KMS-11 (cell line): Measurements from ENCODE around the gene IFIH1.

Experiments
- H2AFZ ChIP-seq: fragments of 200-600 bp; sonication (generic); 2 replicates; pipeline ENCODE4 v1.6.1; 2016; ENCODE audit warnings: antibody characterized with exemption, mixed run types, low read depth
- H3K27ac ChIP-seq: fragments of 200-600 bp; sonication (generic); 2 replicates; pipeline ENCODE4 v1.6.1; 2016; ENCODE audit warnings: mild to moderate bottlenecking, mixed run types
- H3K27me3 ChIP-seq: fragments of 200-600 bp; sonication (generic); 2 replicates; pipeline ENCODE4 v1.6.1; 2017; ENCODE audit warnings: mild to moderate bottlenecking, low read depth, mixed run types, moderate library complexity; ENCODE audit not compliant: insufficient read depth
- H3K36me3 ChIP-seq: fragments of 200-600 bp; sonication (generic); 2 replicates; pipeline ENCODE4 v1.6.1; 2017; ENCODE audit warnings: mild to moderate bottlenecking, mixed run types; ENCODE audit not compliant: insufficient read depth
- H3K4me1 ChIP-seq: fragments of 200-600 bp; sonication (generic); 2 replicates; pipeline ENCODE4 v1.6.1; 2016; ENCODE audit warnings: mild to moderate bottlenecking, low read depth, mixed run types; ENCODE audit not compliant: poor library complexity, severe bottlenecking
- H3K4me2 ChIP-seq: fragments of 200-600 bp; sonication (generic); 2 replicates; pipeline ENCODE4 v1.7.0; 2016; ENCODE audit warnings: mild to moderate bottlenecking, mixed run types
- H3K4me3 ChIP-seq: fragments of 200-600 bp; sonication (generic); IDR thresholded peaks from 2 replicates; pipeline ENCODE4 v1.6.1; 2017; ENCODE audit warnings: low read depth, low read length, mixed read lengths; ENCODE audit not compliant: insufficient read depth
- H3K79me2 ChIP-seq: fragments of 200-600 bp; sonication (generic); 2 replicates; pipeline ENCODE4 v1.6.1; 2016; ENCODE audit warnings: low read depth, mixed run types; ENCODE audit not compliant: insufficient read depth
- H3K9ac ChIP-seq: fragments of 200-600 bp; sonication (generic); 2 replicates; pipeline ENCODE4 v1.6.1; 2016; ENCODE audit warnings: mild to moderate bottlenecking, mixed run types
- H4K20me1 ChIP-seq: fragments of 200-600 bp; sonication (generic); 2 replicates; pipeline ENCODE4 v1.6.1; 2016; ENCODE audit warnings: mild to moderate bottlenecking, mixed run types; ENCODE audit not compliant: insufficient read depth
- CTCF ChIP-seq: fragments of 200-600 bp; sonication (generic); conservative IDR thresholded peaks from 2 replicates; pipeline ENCODE4 v1.6.1; 2017; ENCODE audit warnings: low read depth, mild to moderate bottlenecking, antibody characterized with exemption, low read length, moderate library complexity, mixed read lengths

Gene IFIH1

DNA sequence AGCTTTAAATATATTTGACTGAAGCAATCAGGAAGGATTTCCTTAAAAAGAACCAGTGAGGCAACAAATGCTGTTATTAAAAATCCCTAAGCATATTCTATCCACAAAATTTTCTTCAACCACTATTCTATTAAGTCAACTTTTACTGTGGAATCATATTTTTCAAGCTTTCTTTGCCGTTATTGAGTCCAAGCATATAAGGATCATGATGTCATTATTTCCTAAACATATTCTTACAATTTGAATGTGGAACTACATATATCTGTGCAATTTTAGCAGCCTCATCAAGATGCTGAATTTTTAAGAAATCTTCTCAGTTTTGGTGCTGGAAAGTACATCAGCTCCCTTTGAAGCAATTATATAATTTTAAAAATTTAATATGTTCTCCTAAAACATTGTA lies 5.6 kb downstream of the IFIH1 start:
- Histone ChIP-seq H3K36me3 (no peaks in the 10 kb centered on the region), H3K79me2 (peaks cover 37% of the 10 kb centered on the region; the same call in 1 of the 2 replicates), H3K4me1 (peaks cover 32% of the 10 kb centered on the region), H3K27me3 (no peaks in the 10 kb centered on the region), H3K4me2 (no peak overlapping the region), H2AFZ (no peak overlapping the region), H3K27ac (no peak overlapping the region), H3K9ac (no peak overlapping the region), H3K4me3 (no peak overlapping the region), H4K20me1 (no peaks in the 10 kb centered on the region)
- no peak for TF ChIP-seq CTCF

DNA sequence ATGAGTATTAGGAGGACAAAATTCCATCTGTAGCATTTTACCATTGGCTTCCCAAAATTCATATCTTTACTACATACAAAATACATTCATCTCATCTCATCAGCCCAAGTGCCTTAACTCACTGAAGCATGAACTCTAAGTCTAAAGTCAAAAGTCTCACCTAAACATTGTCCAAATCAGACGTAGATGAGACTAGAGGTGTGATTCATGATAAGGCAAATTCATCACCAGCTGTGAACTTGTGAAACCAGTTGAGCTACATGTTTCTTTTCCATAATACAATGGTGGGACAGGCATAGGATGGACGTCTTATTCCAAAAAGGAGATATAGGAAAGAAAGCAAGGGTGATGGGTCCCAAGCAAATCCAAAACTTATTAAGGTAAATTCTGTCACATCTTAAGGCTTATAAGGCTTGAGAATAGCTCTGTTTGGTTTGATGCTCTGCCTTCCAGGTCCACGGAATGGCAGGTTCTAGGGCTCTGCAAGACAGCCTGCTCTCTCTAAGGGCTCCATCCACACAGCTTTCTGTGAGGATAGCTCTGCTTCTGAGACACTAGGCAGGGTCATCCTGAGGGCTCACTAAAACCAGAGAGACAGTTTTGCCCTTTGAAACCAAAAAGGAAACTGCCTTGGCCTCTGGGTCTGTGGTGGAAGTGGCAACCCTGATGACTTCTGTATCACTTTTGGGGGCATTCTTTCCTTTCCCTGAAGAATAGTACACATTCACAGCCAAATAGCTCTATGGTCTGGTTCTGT lies 9.6 kb downstream of the IFIH1 start:
- H3K79me2 ChIP-seq = peaks cover 6% of the 10 kb centered on the region; the same call in 1 of the 2 replicates
- no peak overlapping the region for H3K4me3 ChIP-seq
- no peak overlapping the region for H3K4me2 ChIP-seq
- no peaks in the 10 kb centered on the region for H4K20me1 ChIP-seq
- no peak overlapping the region for H3K9ac ChIP-seq
- no peak overlapping the region for H3K27ac ChIP-seq
- H2AFZ ChIP-seq = no peak overlapping the region
- TF ChIP-seq CTCF = no peak
- H3K27me3 ChIP-seq = no peaks in the 10 kb centered on the region
- H3K36me3 ChIP-seq = no peaks in the 10 kb centered on the region
- H3K4me1 ChIP-seq = peaks cover 12% of the 10 kb centered on the region

- H3K4me1 ChIP-seq = peaks cover 2% of the 10 kb centered on the region
- no peak overlapping the region for H3K4me2 ChIP-seq
- no peak overlapping the region for H3K4me3 ChIP-seq
- no peaks in the 10 kb centered on the region for H3K36me3 ChIP-seq
- no peaks in the 10 kb centered on the region for H3K79me2 ChIP-seq
- no peak for TF ChIP-seq CTCF
- no peaks in the 10 kb centered on the region for H3K27me3 ChIP-seq
- no peaks in the 10 kb centered on the region for H4K20me1 ChIP-seq
- no peak overlapping the region for H2AFZ ChIP-seq
- H3K27ac ChIP-seq = no peak overlapping the region
- no peak overlapping the region for H3K9ac ChIP-seq
These were observed 12.6 kb downstream of the IFIH1 start for GRCh38 chr2:162305901-162306300.

- no peaks in the 10 kb centered on the region for H3K27me3 ChIP-seq
- no peak overlapping the region for H2AFZ ChIP-seq
- H3K36me3 ChIP-seq = no peaks in the 10 kb centered on the region
- no peak for TF ChIP-seq CTCF
- H3K4me2 ChIP-seq = no peak overlapping the region
- H3K4me1 ChIP-seq = peaks cover 3% of the 10 kb centered on the region
- H3K27ac ChIP-seq = no peak overlapping the region
- no peaks in the 10 kb centered on the region for H3K79me2 ChIP-seq
- H3K9ac ChIP-seq = no peak overlapping the region
- H4K20me1 ChIP-seq = no peaks in the 10 kb centered on the region
- no peak overlapping the region for H3K4me3 ChIP-seq
These were observed 16.6 kb downstream of the IFIH1 start for GRCh38 chr2:162301877-162302276.
